Measurements from ENCODE around the gene RNF169. TPM values are rescaled to one million over a fixed set of nuclear protein-coding genes. Genes with fewer than 3 reads are reported as not detected.

RNF169 gene
- 32.1 TPM for total RNA-seq

GRCh38 chr11:74748211-74749126 is at the start of gene RNF169:
RNF169 (plus strand) TSS chr11:74748849; CDS start chr11:74748881, 32 bp downstream.

GRCh38 chr11:74731301-74732094 is 17.2 kb upstream of the RNF169 start, which contains the start of gene CHRDL2:
CHRDL2 (minus strand) TSS chr11:74731426; CDS start chr11:74730888, 538 bp downstream.

Small RNAs within 50 kb of the gene (small RNA-seq; reads per million reads assigned to genes)
- gene MIR4696: not detected
- not detected for gene RN7SL239P

Other genes starting within 250 kb of the RNF169 start
- gene POLD3, start 156.3 kb upstream of the RNF169 start, total RNA-seq: 16.8 TPM
- gene CHRDL2, start 17.4 kb upstream of the RNF169 start, total RNA-seq: not detected
- gene XRRA1, start 200.2 kb downstream of the RNF169 start, total RNA-seq: 12.7 TPM
- gene SPCS2, start 200.4 kb downstream of the RNF169 start, total RNA-seq: 62.5 TPM
- gene NEU3, start 240.1 kb downstream of the RNF169 start, total RNA-seq: 23.3 TPM

All from diencephalon (tissue), 1 donor.